Omental fat pad (tissue), 4 donors: ENCODE measurements around the gene C16orf87. TPM values are rescaled to one million over a fixed set of nuclear protein-coding genes. Genes with fewer than 3 reads are reported as not detected.

Experiments
- ATAC-seq: fragments of 150-250 bp; one replicate; pipeline ENCODE4 v1.9.1; 2016; ENCODE audit warnings: mild to moderate bottlenecking, moderate library complexity; ENCODE audit not compliant: low FRiP score
- DNase-seq: peaks from one replicate; pipeline ENCODE4 v3.0.0-alpha.2; 2019; ENCODE audit warnings: low spot score
- total RNA-seq, 4 donors: library from RNA; depleted of rRNA; stranded (reverse); fragments of >200 nt; gene quantifications; one replicate each; pipeline ENCODE4 v1.1.0, GENCODE V29; 2016
- TF ChIP-seq, protein P1 (sequence below), 3 donors: fragments of 450-650 bp; IDR thresholded peaks; one replicate each; pipeline ENCODE4 v1.5.1; 2016 to 2017; ENCODE audit warnings: antibody characterized with exemption in 3 of 3, mild to moderate bottlenecking in 3 of 3, moderate library complexity in 2 of 3

C16orf87 gene
- total RNA-seq, 4 donors from 2014 or later: 4.0 to 6.6 (median 4.7) TPM

DNA sequence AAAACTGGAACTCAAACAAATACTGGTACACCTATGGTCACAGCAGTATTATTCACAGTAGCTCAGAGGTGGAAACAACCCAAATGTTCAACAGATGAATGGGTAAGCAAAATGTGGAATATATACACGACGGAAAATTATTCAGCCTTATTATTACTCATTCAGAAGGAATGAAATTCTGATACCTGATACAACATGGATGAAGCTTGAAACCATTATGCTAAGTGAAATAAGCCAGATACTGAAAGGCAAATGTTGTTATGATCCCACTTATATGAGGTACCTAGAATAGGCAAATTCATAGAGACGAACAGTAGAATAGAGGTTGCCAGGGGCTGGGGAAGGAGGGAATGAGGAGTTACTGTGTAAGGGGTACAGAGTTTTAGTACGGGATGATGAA is 55.8 kb downstream of the C16orf87 start:
- TF ChIP-seq, protein P1, sequence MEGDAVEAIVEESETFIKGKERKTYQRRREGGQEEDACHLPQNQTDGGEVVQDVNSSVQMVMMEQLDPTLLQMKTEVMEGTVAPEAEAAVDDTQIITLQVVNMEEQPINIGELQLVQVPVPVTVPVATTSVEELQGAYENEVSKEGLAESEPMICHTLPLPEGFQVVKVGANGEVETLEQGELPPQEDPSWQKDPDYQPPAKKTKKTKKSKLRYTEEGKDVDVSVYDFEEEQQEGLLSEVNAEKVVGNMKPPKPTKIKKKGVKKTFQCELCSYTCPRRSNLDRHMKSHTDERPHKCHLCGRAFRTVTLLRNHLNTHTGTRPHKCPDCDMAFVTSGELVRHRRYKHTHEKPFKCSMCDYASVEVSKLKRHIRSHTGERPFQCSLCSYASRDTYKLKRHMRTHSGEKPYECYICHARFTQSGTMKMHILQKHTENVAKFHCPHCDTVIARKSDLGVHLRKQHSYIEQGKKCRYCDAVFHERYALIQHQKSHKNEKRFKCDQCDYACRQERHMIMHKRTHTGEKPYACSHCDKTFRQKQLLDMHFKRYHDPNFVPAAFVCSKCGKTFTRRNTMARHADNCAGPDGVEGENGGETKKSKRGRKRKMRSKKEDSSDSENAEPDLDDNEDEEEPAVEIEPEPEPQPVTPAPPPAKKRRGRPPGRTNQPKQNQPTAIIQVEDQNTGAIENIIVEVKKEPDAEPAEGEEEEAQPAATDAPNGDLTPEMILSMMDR (IDR thresholded peaks at IDR 0.05): no peak
- ATAC-seq: no peak

DNA sequence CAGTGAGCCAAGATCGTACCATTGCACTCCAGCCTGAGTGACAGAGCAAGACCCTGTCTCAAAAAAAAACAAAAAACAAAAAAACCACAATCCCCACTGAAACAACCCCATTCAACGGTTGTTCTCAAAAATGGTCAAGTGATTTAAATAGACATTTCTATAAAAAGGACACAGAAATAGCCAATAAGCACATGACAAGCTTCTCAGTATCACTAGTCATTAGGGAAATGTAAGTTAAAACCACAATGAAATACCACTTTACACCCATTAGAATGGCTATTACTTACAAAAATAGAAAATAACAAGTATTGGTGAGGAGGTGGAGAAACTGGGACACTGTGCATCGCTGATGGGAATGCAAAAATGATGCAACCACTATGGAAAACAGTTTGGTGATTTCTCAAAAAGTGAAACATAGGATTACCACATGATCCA is 56.2 kb downstream of the C16orf87 start:
- ATAC-seq (no peak), DNase-seq (no peak)
- TF ChIP-seq, protein P1 (IDR thresholded peaks at IDR 0.05): no peak

More for the DNA sequence above, 55.8 kb downstream of the C16orf87 start:
- no peak for DNase-seq

DNA sequence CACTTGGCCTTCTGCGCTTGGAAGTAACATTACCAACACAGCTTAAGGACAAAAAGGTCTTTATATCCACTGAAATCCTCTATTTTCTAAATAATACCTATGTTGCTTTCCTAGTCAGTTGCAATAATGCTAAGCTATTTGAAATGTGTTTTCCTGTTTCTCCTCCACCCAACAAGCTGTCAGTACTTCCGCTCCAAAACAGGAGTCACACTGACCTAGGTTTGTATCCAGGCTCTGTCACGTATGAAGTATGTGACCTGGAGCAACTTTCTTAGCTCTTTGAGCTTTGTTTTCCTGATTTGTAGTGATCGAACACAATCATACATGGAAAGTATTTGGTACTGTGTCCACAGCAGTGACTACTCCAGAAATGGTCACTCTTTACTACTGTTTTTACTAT is 58.5 kb downstream of the C16orf87 start:
- TF ChIP-seq, protein P1 (IDR thresholded peaks at IDR 0.05): no peak
- ATAC-seq: no peak

DNA sequence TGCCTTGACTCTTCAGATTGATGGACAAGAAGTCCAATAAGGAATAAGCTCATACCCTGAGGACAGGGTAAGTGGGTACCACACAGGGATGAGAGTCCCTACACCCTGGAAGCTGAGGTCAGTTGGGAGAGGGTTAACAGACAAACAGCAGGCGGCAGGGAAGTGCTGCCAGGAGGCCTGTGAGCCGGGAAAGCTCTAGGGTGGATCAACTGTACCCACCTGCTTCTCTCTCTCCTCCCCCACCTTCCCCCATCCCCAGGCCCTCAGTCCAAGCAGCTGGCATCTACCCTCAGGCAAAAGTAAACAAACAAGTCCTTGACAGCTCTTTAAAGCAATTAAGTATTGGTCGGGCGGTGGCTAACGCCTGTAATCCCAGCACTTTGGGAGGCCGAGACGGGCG is 62.2 kb downstream of the C16orf87 start:
- no peak for ATAC-seq
- no peak for DNase-seq
- TF ChIP-seq, protein P1 (IDR thresholded peaks at IDR 0.05): no peak

More for the DNA sequence above, 58.5 kb downstream of the C16orf87 start:
- DNase-seq: no peak

DNA sequence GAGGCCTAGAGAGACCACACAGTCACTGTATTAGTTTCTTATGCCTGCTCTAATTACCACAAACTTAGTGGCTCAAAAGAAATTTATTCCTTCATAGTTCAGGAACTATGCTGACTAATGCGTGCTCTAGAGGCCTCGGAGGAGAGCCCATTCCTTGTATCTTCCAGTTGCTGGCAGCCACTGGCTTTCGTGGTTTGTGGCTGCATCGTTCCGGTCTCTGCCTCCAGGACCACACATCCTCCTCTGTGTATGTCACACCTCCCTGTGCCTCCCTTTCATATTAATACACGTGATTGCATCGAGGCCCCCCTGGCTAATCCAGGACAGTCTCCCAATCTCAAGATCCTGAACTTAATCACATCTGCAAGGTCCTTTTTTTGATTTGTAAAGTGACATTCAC is 65.9 kb downstream of the C16orf87 start:
- ATAC-seq: no peak

DNA sequence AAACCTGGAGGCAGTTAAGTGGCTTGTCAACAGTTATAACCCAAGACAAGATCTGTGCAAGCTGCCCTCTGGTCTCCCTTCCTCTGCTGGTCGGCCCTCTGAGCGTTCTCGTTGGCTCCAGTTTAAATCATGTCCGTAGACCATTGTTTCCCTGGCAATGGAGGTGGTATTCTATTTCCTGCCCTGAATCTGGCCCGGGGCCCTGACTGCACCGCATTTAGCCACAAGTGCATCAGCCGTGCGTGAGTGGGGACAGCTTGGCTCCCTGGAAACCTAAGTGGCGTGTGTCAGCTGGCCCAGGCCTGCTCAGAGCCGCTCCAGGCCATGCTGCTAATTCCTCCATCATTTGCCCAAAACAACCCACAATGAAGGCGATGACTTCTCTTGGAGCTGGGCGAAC is 67.8 kb downstream of the C16orf87 start:
- TF ChIP-seq, protein P1 (IDR thresholded peaks at IDR 0.05): no peak
- ATAC-seq (no peak), DNase-seq (no peak)

More for the DNA sequence above, 65.9 kb downstream of the C16orf87 start:
- DNase-seq: no peak
- TF ChIP-seq, protein P1 (IDR thresholded peaks at IDR 0.05): no peak

DNA sequence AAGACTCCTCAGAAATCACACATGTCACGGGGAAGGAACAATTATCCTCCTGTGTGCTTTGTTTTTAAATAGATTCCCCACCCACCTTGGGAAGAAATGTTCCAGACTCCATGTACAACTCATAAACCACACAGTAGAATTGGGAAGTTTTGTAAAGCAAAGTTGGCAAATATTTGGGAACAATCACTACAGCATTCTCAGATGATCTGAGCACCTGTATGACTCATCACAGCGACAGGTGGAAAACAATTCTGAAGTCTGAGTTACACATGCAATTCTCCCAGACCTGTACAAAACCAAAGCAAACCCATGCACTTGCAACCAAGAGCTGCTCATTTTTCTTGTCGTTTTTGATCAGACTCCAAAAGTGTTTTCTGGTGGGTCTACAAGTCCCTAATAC is 68.4 kb downstream of the C16orf87 start:
- TF ChIP-seq, protein P1 (IDR thresholded peaks at IDR 0.05): no peak
- no peak for ATAC-seq

More for the DNA sequence above, 68.4 kb downstream of the C16orf87 start:
- no peak for DNase-seq
